A549 treated with Hydrocortisone at 1 μM for 4 hours (cell line): ENCODE data around the gene OR51F2. TPM values are rescaled to one million over a fixed set of nuclear protein-coding genes. Genes with fewer than 3 reads are reported as not detected.

Experiments used
- total RNA-seq: library from RNA; stranded (reverse); fragments of 200-300 nt; extraction: Qiagen RNA extraction; gene quantifications from 5 replicates; pipeline ENCODE4 v1.2.3, GENCODE V29; 2022

The OR51F2 gene
- not detected in 5 replicates for total RNA-seq

GRCh38 chr11:4821021-4821420, at the start of gene OR51F2:
TSS of gene OR51F2 (plus strand) at chr11:4821321. CDS start at chr11:4821422, 101 bp downstream.

GRCh38 chr11:4804280-4804679, 16.8 kb upstream of the OR51F2 start, which contains the start of gene OR52R1:
TSS of gene OR52R1 (minus strand) at chr11:4804380. CDS start at chr11:4804380, 0 bp downstream.

GRCh38 chr11:4848908-4849532, 27.9 kb downstream of the OR51F2 start, which contains the start of gene OR51S1:
TSS of gene OR51S1 (minus strand) at chr11:4849208. CDS start at chr11:4849208, 0 bp downstream.

Other genes with a start within 250 kb of the OR51F2 start
- gene OR52I2, start 239.6 kb upstream of the OR51F2 start, total RNA-seq: not detected in 5 replicates
- not detected in 5 replicates for gene OR52I1, start 227.3 kb upstream of the OR51F2 start, total RNA-seq
- 7.1 to 13.2 TPM (median 9.3 TPM) in 5 replicates for gene TRIM68, start 213.1 kb upstream of the OR51F2 start, total RNA-seq
- not detected in 5 replicates for gene OR51D1, start 183.8 kb upstream of the OR51F2 start, total RNA-seq
- gene OR51E1, start 177.3 kb upstream of the OR51F2 start, total RNA-seq: not detected in 5 replicates
- not detected in 5 replicates for gene OR51E2, start 123.5 kb upstream of the OR51F2 start, total RNA-seq
- not detected in 5 replicates for gene MMP26, start 116.5 kb upstream of the OR51F2 start, total RNA-seq
- not detected in 5 replicates for gene OR51F1, start 51.4 kb upstream of the OR51F2 start, total RNA-seq
- not detected in 5 replicates for gene OR52R1, start 16.9 kb upstream of the OR51F2 start, total RNA-seq
- gene OR51S1, start 27.9 kb downstream of the OR51F2 start, total RNA-seq: not detected in 5 replicates
- not detected in 5 replicates for gene OR51T1, start 60.6 kb downstream of the OR51F2 start, total RNA-seq
- not detected in 5 replicates for gene OR51A7, start 82.5 kb downstream of the OR51F2 start, total RNA-seq
- not detected in 5 replicates for gene OR51G2, start 98.0 kb downstream of the OR51F2 start, total RNA-seq
- gene OR51G1, start 103.0 kb downstream of the OR51F2 start, total RNA-seq: not detected in 5 replicates
- not detected in 5 replicates for gene OR51A4, start 126.3 kb downstream of the OR51F2 start, total RNA-seq
- gene OR51A2, start 134.4 kb downstream of the OR51F2 start, total RNA-seq: not detected in 5 replicates
- not detected in 5 replicates for gene OR51L1, start 173.5 kb downstream of the OR51F2 start, total RNA-seq
- not detected in 5 replicates for gene OR52J3, start 225.2 kb downstream of the OR51F2 start, total RNA-seq
- not detected in 5 replicates for gene OR52E2, start 238.3 kb downstream of the OR51F2 start, total RNA-seq
- not detected in 5 replicates for gene OR52E1, start 248.3 kb downstream of the OR51F2 start, total RNA-seq